ENCODE data around the gene PTPRD.

Gene PTPRD

GRCh38 chr9:10612641-10613398 is at the start of gene PTPRD:
Gene PTPRD, minus strand, starts transcription at chr9:10613002.
- DNase-seq, result no peak

- DNase-seq, result no peak
These were observed 49.2 kb upstream of the PTPRD start for GRCh38 chr9:10661994-10662393.

DNA sequence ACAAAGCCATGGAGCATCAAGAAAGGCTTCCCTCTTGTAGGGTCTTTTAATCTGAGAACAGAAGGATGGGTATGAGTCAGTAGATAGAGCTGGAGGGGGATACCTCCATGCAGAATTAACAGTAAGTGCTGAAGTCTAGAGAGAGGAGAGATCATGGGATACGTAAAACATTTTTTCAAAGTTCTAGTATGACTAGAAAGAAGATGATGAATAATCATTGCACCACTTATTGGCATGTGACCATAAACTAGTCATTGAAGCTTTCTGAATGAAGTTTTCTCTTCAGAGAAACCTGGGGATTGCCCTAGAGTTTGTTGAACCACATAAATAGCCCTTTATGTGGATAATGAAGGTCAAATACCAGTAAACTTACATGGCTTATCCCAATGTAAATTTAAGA is 48.6 kb upstream of the PTPRD start:
- no peak for DNase-seq

GRCh38 chr9:10651012-10651411 is 38.2 kb upstream of the PTPRD start:
- DNase-seq, result no peak

DNA sequence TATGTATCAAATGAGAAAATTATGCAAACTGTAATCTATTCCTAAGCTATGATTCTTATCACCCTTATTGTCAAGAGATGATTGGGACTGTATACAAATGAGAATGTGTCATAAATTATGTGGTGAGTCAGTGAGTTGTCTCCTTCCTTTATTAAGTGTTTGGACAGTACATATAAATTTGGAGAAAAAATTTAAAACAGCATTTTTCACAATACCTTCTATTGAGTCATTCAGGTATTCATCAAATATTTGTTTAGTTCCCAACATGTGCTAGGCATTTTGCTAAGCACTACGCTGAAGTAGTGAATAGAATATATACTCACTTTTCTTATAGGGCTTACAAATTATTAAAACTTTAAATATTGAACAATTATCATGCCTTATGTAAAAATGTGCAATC is 36.3 kb upstream of the PTPRD start:
- DNase-seq, result no peak

GRCh38 chr9:10633785-10634184 is 21.0 kb upstream of the PTPRD start:
- no peak for DNase-seq

- no peak for DNase-seq
These were observed 1.5 kb upstream of the PTPRD start for GRCh38 chr9:10614196-10614800.

GRCh38 chr9:10613419-10613818 is 617 bp upstream of the PTPRD start:
- no peak for DNase-seq

DNA sequence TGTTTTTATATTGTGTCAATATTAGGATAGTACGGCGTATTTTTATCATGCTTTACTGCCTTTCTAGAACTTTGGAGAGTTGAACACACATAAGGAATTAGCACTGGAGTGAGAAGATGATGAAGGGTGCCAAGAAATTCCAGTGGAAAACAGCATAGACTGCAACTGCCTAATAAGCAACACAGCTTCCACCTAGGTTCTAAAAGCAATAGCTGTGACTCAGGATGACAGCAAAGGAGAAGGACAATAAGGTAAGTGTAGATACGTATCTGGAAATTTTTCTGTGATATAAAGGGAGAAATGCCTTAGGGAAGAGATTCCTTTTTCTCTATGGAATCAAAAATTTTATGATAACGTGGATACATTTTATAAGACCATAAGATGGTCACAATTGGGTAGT is 7.4 kb downstream of the PTPRD start:
- DNase-seq, result no peak

DNA sequence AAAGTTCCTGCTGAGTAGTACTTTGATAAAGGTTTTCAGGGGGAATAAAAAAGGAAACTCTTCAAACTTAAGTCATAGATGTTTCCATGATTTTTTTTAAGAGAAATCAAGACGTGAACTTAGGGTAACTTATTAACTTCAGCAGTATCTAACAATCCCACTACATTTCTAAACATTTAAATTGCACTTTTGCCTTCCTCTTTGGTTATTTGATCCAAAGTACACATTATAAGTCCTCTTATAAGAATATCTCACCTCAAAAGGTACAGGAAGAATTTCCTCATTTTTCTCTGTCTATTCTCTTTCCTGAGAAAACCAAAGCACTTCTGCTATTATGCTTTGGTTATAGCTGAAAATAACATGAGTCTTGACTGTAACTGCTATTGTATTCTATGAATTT is 7.9 kb downstream of the PTPRD start:
- DNase-seq, result no peak

GRCh38 chr9:10597801-10598200 is 15.0 kb downstream of the PTPRD start:
- DNase-seq, result no peak

GRCh38 chr9:10594482-10594881 is 18.3 kb downstream of the PTPRD start:
- no peak for DNase-seq

DNA sequence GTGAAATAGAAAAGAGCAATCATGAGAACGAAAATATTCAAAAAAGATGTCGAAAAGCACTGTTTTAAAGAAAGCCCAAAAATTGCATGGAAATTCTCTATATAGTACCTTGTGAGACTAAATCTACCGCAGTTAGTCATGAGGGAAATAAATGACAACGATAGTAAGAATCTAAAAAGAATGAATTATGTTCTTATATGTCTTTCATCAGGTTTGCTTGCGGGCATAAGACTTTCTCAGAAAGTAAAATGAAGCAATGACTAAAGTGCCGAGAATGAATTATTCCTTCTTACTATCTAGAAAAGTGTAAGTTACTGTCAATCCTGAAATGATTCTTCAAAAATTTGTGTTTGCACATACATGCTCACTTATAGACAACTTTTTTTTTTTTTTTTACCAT is 26.4 kb downstream of the PTPRD start:
- no peak for DNase-seq

GRCh38 chr9:10571699-10572098 is 41.1 kb downstream of the PTPRD start:
- DNase-seq, result no peak

DNA sequence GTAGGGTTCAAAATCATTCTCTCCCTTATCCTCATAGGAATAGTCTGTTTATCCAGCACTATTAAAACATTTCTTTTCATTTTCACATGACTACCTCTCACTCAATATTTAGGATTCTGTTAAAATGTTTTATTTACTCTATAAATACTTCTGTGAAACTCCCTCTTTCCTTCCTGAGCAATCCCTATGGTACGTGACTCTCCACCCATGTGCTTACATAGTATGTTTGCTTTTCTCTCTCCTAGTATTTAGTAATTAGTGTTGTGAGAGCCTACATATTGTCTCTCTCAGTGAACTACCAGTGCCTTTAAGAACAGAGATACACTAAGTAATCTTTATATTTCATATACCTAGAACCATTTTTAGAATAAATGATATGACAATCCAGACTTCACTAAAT is 46.0 kb downstream of the PTPRD start:
- no peak for DNase-seq

- DNase-seq, result no peak
These were observed 50.0 kb downstream of the PTPRD start for GRCh38 chr9:10562581-10563343.

DNA sequence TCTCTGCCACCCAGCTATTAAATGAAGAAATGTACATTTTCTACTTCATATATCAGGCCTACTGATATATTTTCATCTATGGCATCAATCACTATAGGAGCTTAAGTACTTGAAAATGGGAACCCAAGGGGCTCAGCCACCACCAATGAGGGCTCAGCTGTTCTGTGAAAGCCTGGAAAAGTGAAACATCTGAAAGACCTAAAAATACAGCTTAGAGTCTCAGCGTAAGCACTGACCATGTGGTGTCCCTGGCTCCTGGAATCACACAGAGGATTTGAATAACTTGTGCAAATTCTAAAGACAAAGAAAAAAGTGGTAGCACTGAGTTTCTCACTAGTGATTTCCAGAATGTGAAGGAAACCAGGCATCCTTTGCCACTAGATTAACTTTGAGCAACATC is 64.5 kb downstream of the PTPRD start:
- DNase-seq, result no peak

DNA sequence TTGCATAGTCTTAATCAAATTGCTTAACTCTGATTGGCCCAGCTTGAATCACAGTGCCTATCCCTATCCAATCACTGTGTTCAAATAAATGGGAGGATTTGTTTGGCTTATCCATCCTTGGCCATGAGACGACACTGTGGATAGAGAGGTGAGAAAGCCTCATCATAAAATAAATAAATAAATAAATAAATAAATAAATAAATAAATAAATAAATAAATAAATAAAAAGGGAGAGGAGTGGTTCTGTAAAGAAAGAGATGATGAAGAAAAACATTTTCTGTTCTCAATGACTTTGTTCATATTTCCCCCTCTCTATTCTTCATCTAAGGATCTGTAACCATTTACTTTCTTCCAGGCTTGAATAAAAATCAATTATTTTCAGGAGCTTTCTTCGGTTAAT is 74.7 kb downstream of the PTPRD start:
- no peak for DNase-seq

DNA sequence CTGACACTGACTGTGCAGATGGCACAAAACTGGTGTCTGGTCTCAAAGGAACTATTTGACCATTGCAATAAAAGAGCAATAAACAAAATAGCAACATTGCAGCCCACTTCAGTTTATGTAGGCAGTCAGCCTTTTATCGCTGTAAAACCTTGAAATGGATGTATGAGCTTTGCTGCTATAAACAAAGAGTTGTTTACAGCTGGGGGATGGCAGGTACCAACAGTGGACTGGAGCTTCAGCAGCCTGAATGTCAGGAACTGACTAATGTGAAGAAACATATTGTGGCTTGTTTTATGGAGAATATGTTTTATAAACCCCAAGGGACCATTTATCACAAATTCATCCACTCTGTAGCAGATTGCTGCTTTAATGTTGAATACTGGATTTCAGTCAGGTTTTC is 78.0 kb downstream of the PTPRD start:
- DNase-seq, result no peak

GRCh38 chr9:10525972-10526371 is 86.8 kb downstream of the PTPRD start:
- DNase-seq, result no peak

DNA sequence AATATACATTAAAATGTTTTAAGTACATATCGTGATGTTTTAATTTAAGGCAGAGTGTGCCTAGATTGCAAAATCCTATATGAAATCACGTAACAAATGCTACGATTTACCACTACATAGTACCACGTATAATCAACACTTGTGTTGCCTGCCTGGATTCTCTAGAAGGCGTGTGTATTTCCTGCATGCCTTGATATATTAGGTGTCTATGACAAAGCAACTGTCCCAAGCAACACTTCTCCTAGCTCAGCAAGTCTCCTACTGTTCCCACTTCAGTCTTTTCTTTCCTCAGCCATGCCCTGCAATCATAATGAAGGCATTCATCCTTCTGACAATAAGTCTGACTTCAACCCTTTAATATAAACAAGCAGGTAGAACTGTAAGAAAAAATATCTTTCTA is 89.6 kb downstream of the PTPRD start:
- DNase-seq, result no peak

DNA sequence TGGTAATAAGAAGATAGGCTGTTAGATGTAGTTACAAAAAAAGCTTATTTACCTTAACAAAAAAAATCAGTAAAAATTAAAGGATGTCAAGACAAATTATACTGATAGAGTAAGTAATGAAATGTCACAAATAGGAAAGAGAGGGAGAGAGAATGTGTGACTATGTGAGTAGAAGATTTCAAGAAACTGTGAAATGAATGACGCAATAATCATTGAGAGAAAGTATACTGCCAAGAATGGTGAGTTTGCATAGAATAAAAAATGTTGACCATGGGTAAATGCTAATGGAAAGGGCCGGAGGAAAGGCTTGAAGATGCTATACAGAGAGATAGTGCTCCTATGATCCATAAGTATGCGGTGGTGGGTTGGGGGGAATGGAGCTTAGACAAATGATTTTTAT is 100.7 kb downstream of the PTPRD start:
- no peak for DNase-seq

DNA sequence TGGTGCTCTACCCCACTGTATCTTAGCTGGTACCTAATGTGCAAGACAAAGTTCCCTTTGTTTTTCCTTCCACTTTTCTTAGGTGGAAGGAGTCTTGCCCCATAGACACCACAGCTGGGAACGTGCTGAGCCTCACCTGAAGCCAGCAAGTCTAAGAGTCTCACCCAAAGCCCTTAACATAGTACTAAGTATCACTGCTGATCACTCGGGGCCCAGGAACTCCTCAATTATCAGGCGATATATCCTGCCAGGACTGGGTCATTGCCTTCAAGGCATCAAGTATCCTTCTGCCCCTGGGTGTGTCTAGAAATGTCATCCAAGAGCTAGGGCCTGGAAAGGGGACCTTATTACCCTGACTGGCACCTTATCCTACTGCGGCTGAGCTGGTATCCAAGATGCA is 123.9 kb downstream of the PTPRD start:
- no peak for DNase-seq

- no peak for DNase-seq
These were observed 133.6 kb downstream of the PTPRD start for GRCh38 chr9:10479172-10479571.
